Right hindlimb (tissue), 1 donor: ENCODE data around the gene RBFOX1.

Experiments used
- DNase-seq: peaks from one replicate; pipeline ENCODE4 v3.0.0-alpha.2; 2018

The RBFOX1 gene

DNA sequence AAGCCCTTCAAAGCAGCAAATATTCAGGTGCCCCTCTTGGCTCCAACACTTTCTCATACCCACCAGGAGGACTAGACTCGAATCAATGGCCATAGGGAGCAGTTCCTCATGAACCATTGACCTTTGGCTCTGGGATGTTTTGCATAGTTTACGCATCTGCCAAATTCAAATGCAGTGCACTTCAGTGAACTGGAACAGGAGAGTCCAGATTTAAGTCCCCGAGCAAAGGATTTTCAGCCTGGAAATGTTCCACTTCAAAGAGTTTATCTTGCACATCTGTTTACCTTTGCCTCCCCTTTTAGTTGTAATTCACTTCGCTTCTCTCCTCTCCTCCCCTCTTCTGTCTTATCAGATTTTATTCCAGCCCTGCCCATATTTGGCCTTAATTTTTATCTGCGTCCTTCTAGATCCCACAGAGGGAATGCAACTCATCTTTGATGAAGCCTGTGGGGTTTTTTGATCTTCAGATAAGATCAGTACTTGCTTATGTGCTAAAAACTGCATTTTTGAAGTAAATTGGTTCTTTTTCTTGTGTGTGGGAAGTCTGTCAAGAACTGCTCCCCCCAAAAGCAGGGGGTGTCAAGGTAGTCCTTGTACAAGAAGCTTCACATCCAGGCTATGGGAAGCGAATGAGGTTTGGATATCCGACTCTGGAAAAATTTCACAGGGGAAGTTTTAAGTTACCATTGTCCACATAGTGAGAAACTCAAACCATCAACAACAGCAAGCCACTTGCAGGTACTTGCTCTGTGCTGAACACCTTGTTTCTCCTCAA is 281.6 kb downstream of the RBFOX1 start:
- DNase-seq, result no peak

DNA sequence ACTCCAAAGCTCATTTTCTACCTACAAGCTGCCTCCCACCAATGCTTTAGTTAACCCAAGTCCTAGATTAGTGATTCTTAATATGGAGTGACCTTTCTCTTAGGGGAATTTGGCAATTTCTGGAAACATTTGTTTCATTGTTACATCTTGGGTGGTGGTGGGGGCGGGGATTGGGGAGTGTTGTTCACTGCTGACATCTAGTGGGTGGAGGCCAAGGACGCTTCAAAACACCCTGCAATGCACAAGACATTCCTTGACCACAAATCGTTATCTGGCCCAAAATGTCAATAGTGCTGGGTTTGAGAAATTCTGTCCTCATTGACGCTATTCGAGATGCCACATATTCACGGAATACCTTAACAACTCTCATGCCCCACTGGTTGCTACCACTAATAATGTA is 282.9 kb downstream of the RBFOX1 start:
- no peak for DNase-seq

DNA sequence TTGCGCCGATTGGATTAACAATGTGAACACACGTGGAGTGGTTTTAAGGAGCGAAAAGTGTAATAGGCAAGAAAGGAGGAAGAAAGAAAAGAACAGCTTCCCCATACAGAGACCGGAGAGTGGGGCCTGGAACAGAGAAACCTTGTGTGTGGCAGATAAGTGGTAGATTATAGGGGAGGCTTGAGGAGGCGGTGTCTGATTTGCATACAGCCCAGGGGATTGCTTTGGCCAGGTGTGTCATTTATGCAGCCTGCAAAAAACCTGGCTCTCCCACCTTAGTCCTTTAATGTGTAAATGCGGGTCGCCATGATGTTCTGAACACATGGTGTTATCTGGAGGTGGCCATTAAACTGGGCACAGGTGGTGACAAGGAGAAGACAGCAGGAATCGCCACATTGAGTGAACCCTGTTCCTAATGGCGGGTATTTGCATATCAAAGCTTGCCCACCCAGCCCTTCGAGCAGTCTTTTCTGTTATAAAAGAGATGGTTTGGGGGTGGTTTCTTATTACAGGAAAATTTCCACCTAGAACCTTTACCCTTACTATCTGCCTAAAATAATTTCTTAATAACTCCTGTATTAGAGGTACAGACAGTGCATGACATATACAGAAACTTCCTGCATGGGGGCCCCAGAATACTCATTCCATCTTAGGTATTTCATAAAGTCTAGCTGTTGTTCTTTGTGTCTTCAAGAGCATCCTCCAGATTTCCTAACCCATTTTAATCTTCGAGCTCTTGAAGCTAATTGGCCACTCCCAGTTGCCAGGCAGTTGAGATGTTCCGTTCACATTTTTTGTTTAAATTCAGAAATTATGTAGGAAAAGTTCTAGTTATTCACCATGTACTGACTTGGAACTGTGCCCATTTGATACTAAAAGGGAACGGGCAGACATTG is 292.5 kb downstream of the RBFOX1 start:
- DNase-seq, result no peak

DNA sequence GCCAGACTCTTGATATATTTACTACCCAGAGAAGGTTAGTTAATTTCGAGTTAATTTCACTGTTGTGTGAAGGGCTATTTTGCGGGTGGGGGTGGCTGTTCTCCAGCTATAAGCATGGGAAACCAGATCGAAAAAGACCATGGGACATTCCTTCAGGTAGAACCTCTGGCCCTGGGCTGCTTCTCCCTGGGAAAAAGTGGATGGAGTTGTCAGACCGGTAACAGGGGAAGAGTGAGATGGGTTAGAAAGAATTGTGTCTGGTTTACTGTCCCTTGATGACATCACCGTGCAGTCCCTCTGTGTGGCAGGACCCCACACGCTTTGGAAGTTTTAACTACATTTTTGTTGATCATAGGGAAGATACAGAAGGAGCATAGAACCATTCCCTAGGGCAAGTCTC is 296.3 kb downstream of the RBFOX1 start:
- DNase-seq, result no peak

DNA sequence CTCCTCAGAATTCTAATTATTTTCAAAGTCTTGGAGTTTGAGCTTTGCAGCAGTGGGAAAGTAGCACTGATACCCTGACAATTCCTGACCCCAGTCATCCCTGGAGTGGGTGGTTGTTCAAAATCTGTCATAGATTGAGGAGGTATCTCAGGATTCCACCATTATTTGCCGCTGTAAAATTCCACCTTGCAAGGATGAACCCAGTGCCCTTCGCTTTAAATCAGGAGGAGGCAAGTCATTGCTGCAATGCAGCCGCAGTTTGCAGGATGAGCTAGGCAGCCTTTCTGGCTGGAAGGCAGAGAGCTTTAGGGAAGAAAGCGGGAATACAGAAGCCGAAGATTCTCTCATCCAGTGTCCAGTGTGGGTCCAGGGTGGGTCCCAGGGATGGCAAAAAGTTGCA is 296.9 kb downstream of the RBFOX1 start:
- DNase-seq, result no peak

DNA sequence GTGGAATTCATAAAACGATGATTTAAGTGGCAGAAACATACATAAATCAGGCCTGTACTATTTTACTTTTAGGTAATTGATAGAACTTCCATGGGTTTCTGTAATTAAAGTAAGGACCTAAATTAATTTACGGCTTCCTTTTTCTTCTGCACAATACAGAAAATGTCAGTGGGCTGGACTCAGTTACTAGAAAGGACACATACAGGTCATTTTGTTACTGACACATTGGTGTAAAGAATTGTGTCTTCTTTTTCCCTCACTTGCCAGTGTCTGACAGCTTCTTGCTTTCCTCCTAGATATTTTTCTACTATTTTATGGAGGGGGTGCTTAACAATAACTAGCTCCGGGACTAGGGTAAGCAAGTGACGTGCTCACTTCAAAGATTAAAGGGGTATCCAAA is 304.8 kb downstream of the RBFOX1 start:
- DNase-seq, result no peak

DNA sequence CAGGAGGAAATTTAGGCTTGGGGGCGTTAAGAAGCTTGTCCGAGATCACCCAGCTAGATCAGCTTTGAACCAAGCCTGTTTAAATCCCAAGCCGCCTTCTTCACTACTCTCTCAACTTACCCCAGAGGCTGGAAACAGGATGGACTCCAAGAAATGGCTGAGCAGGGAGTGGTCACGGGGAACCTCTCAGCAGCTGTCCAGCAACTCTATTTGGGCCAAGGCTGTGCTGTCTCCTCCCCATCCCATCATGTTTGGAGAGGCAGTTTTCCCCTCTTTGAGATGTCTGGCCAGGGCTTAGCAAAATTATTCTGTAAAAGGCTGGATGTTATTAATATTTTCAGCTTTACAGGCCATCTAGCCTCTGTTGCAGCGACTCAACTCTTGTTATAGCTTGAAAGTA is 305.7 kb downstream of the RBFOX1 start:
- DNase-seq, result no peak

DNA sequence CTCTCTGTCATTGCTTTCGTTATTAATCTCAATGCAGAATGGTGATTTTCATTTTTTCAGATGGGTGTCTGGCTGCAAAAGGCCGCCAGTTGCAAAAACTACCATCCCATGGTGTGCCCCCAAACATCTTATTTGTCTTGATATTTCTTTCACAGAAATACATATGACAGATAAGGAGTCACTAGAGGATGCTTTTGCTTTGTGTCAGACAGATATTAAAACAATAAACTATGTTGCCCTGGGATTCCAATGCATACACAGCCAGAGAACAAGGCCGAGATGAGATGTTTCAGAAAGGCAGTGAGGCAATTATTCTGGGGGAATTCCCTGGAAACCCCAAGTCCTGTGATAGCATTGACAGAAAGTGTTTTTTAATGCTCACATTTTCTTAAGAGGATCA is 307.7 kb downstream of the RBFOX1 start:
- no peak for DNase-seq

DNA sequence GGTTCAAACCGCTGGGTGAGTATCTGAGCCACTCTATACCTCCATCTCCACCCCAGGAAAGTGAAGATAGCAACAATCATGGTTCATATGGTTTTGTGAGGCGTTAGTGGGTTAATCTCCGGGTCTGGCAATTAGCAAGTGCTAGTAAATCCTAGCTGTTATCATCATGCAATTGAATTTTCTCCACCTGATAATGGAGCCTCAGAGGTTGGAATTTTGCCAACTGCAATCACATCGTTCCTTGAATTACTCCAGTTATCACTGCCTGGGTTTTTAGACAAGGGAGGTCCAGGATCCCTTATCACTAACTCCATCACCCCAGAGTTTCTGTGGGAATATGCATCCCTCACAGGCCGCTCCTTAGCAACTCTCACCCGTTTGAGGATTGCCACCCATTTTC is 311.5 kb downstream of the RBFOX1 start:
- no peak for DNase-seq

DNA sequence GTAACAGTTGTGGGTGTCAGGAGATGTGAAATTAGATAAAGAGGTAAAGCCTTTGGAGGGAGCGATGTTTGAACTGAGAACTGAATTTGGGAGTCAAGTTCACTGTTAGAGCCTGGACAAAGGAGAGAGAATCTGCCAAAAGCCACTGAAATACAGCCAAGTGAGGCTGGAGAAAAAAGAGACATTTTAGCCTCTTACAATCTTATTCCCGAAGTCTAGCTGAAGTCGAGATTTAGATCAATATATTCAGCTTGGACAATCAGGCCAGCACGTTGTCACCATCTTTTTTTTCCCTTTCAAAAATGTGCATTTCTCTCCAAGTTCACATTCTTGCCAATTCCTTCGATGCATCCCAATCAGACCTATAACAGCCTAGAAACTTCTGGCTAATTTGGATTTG is 312.2 kb downstream of the RBFOX1 start:
- DNase-seq, result no peak

DNA sequence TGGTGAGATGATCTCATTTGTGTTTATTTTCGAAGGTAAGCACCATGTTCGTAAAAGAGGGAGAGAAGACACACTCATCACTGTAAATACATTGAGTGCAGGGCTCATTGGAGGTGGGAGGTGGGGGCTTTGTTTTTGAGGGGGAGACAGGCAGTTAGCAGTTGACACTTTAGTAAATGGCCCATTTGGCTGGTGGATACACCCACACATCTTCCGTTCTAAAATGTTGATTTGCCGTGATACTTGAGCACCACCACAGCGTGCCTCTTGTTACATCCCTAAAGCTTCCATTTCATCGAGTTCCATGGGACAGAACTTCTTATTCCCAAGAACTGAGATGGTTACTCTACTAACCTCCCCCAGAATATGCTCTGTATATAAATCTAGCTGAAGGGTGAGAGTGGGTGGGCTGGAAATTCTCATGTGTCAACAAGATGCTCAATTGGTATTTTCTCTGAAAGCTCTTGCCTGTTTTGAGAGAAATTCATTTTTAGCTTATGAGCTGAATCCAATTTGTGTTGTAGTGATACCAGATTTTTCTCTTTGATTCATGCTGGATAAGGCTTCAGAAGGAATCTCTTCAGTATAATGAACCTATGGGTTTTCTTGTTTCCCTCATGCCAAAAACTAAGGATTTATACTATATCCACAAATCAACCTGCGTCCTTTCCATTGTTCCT is 314.3 kb downstream of the RBFOX1 start:
- no peak for DNase-seq

DNA sequence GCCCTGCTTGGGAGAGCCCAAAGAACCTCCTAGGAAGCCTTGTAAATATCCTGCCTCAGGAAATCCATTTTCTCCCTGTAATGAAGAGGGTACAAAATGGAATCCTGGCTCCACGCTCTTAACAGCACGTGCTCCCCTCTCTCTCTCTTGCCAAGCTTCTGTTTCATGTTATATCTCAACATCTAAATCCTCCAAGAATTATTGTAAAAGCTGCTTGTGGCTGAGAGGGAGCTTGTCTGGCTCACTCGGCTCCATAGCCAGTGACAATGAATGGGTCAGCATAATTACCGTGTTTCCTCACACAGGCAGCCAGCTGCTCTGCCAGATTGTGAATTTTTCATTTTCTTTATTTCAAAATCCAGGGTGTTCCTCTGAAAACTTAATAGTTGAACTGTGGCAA is 317.8 kb downstream of the RBFOX1 start:
- no peak for DNase-seq

DNA sequence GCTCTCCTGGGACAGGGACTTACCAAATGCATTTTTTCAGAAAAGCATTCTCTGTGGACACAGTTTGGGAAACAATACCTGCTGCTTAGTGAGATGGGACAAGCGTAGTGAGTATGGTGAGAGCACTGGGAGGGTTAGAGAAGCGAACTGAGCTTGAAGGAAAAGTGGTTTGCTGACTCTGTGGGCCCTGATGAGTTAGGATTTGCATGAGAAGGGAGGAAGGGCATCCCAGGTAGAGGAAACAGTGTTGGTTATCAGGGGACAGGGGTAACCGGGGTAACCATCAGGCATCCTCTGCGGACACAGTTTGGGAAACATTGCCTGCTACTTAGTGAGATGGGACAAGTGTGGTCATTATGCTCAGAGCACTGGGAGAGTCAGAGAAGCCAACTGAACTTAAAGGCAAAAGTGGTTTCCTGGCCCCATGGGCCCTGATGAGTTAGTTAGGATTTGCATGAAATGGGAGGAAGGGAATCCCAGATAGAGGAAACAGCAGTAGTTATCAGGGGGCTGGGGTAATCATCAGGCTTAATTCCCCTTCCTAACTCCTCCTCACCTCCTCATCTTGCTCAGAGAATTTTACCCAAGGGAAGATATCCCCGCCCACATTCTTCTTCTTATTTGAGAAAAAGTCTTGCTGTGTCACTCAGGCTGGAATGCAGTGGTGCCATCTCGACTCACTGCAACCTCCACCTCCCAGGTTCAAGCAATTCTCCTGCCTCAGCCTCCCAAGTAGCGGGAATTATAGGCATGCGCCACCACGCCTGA is 319.3 kb downstream of the RBFOX1 start:
- no peak for DNase-seq

DNA sequence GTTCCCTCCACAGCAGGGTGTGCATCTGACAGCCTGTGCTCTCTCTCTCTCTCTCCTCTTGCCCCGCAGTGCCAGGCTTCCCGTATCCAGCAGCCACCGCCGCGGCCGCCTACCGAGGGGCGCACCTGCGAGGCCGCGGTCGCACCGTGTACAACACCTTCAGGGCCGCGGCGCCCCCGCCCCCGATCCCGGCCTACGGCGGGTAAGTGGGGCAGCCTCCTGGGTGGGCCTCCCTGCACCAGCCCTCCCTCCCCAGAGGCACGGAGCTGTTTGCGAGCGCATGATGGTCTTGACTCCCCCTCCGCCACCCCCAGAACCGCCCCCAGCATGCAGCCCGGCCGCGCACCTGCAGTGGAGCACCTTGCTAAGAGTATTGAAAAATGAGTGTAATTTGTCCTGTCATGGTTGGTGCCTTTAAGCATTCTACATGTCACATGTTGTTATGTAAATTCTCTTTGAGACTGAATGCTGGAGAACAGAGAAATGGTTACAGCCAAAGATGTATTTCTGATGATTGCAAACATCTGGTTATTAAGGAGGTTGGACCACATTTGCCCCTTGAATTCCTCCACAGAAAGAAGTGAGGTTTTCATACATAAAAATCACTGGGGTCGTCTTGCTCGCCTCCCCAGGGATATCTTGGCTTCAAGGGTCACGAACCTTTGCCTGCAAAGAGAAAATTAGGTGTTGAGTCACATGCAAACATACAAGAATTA is 321.3 kb downstream of the RBFOX1 start:
- DNase-seq, result no peak

DNA sequence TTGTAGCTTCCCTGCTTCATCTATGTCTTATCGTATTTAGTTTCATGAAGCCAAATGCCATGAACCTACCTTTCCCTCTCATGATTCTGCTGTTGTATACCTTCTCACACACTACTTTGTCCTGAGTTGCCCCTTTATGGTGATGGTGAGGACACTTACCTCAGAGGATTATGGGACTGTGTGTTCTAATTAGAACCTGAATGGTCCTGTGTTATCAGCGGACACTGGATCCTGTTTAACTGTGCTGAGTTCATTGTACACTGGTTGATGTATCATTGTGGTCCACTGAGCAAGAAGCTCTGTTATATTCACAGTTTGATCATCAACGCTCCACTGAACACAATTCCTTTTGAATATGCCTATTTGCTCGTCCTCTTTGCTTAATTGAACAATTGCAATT is 343.0 kb downstream of the RBFOX1 start:
- DNase-seq, result no peak

DNA sequence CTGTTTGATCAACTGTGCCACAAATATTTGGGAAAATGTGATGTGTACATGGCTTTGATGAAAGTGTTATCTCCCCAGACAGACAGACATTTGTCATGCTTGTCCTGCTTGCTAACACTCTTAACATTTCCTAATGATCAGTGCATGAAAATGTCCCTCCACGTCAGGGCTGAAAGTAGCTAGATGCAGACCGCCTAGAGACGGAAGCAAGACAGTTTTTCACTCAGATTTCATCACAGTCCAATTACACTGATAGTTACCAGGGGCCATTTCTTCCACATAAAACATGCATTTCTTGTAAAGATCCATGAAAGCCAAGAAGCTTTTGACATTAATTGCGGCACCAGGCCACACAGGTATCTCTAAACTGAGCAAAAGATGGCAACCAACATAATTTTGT is 347.7 kb downstream of the RBFOX1 start:
- no peak for DNase-seq

DNA sequence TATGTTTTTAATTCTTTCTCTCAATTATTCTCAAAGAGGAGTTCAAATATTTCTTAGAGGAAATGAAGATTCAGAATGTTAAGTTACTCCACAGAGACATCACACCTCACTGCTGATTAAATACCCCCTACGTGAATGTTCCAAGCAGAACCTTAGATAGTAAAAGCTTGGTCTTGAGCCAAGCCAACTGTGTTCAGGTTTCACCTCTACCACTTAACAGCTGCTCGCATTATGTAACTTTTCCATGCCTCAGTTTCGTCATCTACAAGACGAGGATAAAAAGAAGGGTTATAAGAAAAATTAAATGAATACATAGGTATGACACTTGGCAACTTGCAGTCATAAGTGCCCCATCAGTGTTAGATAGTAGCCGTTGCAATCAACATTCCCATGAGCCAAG is 356.2 kb downstream of the RBFOX1 start:
- no peak for DNase-seq

DNA sequence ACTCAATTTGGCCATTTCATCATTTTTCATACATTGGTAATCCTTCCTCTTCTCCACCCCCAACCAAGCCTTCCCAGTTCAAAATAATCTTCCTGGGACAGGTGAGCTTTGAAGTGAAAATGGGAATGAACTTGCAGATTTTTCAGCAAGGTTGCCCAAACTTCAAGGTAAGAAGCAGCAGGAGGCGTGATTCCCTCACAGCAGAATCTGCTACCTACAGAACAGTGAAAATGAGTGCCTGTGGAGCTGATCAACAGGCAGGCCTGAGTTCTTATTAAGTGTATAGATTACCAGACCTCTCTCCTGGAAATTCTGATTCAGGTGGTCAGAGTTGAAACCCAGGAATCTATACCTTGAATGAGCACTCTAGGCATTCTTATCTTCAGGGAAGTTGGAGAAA is 356.6 kb downstream of the RBFOX1 start:
- no peak for DNase-seq

DNA sequence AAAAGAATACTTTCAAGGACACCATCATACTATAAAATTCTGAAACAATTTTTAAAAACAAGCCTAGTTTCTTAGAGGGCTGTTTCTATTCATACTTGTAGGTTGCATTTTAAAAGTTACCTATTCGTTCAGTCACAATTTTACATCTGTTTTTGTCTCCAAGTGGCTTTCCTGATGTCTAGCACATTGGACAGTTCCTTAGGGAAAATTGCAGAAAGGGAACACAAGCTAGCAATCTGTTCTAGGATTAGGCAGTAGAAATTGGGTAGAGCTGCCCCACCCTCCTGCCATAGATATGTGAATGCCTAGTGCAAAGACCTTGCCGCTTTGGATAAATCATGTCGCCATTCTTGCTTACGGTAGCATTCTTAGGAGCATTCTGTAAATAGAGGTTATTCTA is 358.9 kb downstream of the RBFOX1 start:
- DNase-seq, result no peak

DNA sequence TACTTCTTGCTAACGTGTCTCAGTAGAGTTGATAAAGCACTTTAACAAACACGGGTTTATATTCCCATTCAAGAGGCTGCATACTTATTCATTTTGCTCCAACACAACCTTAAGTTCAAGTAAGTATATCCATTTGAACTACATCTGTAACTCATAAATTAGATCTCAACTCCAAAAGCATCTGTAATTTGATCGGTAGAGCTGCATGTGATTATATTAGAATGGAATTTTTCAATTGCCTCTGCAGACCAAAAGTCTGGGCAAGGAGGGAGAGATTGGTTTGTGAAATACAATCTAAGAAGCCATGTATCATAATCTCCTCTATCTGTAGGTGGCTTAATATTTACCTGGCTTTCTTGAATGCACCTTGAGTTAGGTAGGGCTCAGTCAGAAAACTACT is 371.0 kb downstream of the RBFOX1 start:
- no peak for DNase-seq

DNA sequence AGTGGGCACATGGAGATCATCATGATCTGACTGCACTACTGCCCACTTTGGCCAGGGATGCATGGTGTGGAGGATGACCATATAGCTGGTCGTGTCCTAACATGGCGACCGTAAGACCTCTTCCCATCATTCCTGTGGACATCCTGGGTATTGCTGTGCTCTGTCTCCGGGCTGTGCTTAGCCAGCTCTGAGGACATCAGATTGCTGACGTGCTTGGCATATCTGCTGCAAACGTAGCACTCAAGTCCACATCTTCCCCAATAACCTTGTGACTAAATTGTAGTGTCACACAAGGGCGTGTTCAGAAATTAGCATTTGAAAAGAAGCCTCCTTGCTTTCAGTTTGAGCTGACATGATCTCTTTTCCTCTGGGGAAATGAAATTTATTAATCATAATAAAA is 373.2 kb downstream of the RBFOX1 start:
- DNase-seq, result no peak

DNA sequence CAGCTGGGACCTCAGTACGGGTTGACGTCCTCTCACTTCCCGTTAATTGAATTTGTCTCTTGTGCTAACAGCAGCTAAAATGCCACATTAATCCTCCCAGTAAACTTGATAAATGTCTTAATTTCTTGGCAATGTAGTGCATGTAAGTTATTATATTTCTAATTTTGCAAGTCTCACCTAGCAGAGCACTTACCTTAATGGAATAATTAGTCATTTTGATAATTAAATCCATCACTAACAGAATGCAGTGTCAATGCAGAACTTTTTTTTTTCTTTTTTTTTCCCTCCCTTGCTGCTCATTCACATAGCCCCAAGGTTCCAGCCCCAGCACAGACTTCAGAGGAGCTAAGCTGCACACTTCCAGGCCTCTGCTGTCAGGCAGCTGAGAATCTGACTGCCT is 376.5 kb downstream of the RBFOX1 start:
- no peak for DNase-seq
